HepG2 (cell line): Measurements from ENCODE around the gene SPON2. TPM values are rescaled to one million over a fixed set of nuclear protein-coding genes. Genes with fewer than 3 reads are reported as not detected.
A peak's percentile ranks its signal among the peaks of the same experiment; 100 is the strongest.

Experiments used
- CHCHD3 ChIP-seq: sonication (generic); formaldehyde crosslinking; IDR thresholded peaks from 2 replicates; pipeline ENCODE4 v1.8.0; 2022; ENCODE audit warnings: mild to moderate bottlenecking, missing genetic modification reagents, moderate library complexity
- KAT7 ChIP-seq: IDR thresholded peaks from 2 replicates; pipeline ENCODE4 v1.6.1; 2018; ENCODE audit warnings: borderline replicate concordance, missing compliant biosample characterization
- NFIB ChIP-seq: sonication (generic); formaldehyde crosslinking; IDR thresholded peaks from 2 replicates; pipeline ENCODE4 v1.9.0; 2021; ENCODE audit warnings: missing genetic modification reagents, mild to moderate bottlenecking, borderline replicate concordance
- NR2C2 ChIP-seq: sonication (generic); formaldehyde crosslinking; IDR thresholded peaks from 2 replicates; pipeline ENCODE4 v1.4.0; 2020; ENCODE audit warnings: missing genetic modification reagents, mild to moderate bottlenecking, moderate library complexity, borderline replicate concordance
- PCBP2 ChIP-seq: fragments of 200-400 bp; formaldehyde crosslinking; optimal IDR thresholded peaks from 2 replicates; pipeline ENCODE3; 2018; ENCODE audit warnings: low read length, low read depth; ENCODE audit not compliant: poor library complexity, severe bottlenecking
- PHF5A ChIP-seq: IDR thresholded peaks from one replicate; pipeline ENCODE4 v1.6.1; 2018; ENCODE audit warnings: low read depth, missing genetic modification reagents; ENCODE audit not compliant: unreplicated experiment
- RBM39 ChIP-seq: fragments of 200-400 bp; formaldehyde crosslinking; IDR thresholded peaks from one replicate; pipeline ENCODE4 v1.6.1; 2018; ENCODE audit warnings: antibody characterized with exemption, mild to moderate bottlenecking, low read depth, low read length; ENCODE audit not compliant: poor library complexity, severe bottlenecking
- RCOR2 ChIP-seq: IDR thresholded peaks from 2 replicates; pipeline ENCODE4 v1.6.1; 2016; ENCODE audit warnings: missing biosample characterization, missing genetic modification reagents
- SMARCE1 ChIP-seq: fragments of 450-650 bp; IDR thresholded peaks from 2 replicates; pipeline ENCODE4 v1.6.1; 2017; ENCODE audit warnings: borderline replicate concordance
- SNAPC5 ChIP-seq: sonication (generic); formaldehyde crosslinking; IDR thresholded peaks from 2 replicates; pipeline ENCODE4 v1.8.1; 2023; ENCODE audit warnings: mild to moderate bottlenecking, missing genetic modification reagents, borderline replicate concordance
- TBL1XR1 ChIP-seq: fragments of 150-350 bp; IDR thresholded peaks from 2 replicates; pipeline ENCODE4 v1.6.1; 2014; ENCODE audit warnings: borderline replicate concordance, low read length; ENCODE audit not compliant: partially characterized antibody
- U2AF1 ChIP-seq: fragments of 200-400 bp; formaldehyde crosslinking; optimal IDR thresholded peaks from 2 replicates; pipeline ENCODE3; 2017; ENCODE audit warnings: mild to moderate bottlenecking, low read depth, low read length
- YY1 ChIP-seq: IDR thresholded peaks from 2 replicates; pipeline ENCODE4 v1.6.1; 2011; ENCODE audit warnings: low read length, low read depth, moderate library complexity, mild to moderate bottlenecking; ENCODE audit not compliant: insufficient read depth, insufficient replicate concordance
- ZNF543 ChIP-seq: sonication (generic); formaldehyde crosslinking; IDR thresholded peaks from 2 replicates; pipeline ENCODE4 v1.4.0; 2020; ENCODE audit warnings: mild to moderate bottlenecking, missing genetic modification reagents
- ZSCAN20 ChIP-seq: sonication (generic); formaldehyde crosslinking; IDR thresholded peaks from 2 replicates; pipeline ENCODE4 v1.4.0; 2020; ENCODE audit warnings: missing genetic modification reagents, mild to moderate bottlenecking, borderline replicate concordance
- polyA plus RNA-seq, 8 experiments: library from polyadenylated mRNA; depleted of rRNA in 3 of 8; stranded (reverse) in 7 of 8; unstranded in 1 of 8; fragments of >200 nt; fragmentation: Illumina TruSeq in 4 of 8; extraction: Trizol in 4 of 8; gene quantifications; 2 replicates each; pipeline versions ENCODE4 v1.2.1 to v1.2.3, GENCODE V29; 2011 to 2016; ENCODE audit warnings: low read depth in 4 of 8, missing spikeins in 1 of 8, mixed read lengths in 1 of 8; ENCODE audit not compliant: insufficient read depth in 1 of 8
- total RNA-seq, 5 experiments: library from RNA; depleted of rRNA; stranded (reverse); fragments of >200 nt; fragmentation: Illumina TruSeq; extraction: Trizol; gene quantifications; 2 replicates each; pipeline ENCODE4 v1.2.3, GENCODE V29; 2016; ENCODE audit warnings: low read depth in 1 of 5
- TF ChIP-seq, protein P1 (sequence below): sonication (generic); formaldehyde crosslinking; IDR thresholded peaks from 2 replicates; pipeline ENCODE4 v1.8.0; 2022; ENCODE audit warnings: low read depth, missing genetic modification reagents
- TF ChIP-seq, protein P2 (sequence below), 2 experiments: sonication (generic) in 1 of 2; formaldehyde crosslinking in 1 of 2; IDR thresholded peaks; 2 replicates each; pipeline versions ENCODE4 v1.4.0 to v1.6.1; 2016 to 2020; ENCODE audit warnings: borderline replicate concordance in 1 of 2, low read depth in 1 of 2, mild to moderate bottlenecking in 1 of 2, missing genetic modification reagents in 1 of 2

Gene SPON2
- total and polyA plus RNA-seq, 2 of the 13 experiments (the other 11 are each of a cell fraction or from before 2014, with no cell fraction given) = 17.4 to 55.2 TPM

- TF ChIP-seq ZSCAN20 (CRISPR knock-in tag) (0 out of 2 replicates have a peak, but pooled peaks have one; percentile 19), KAT7 (CRISPR knock-in tag) (no peak), PCBP2 (peak; percentile 13), ZNF543 (CRISPR knock-in tag) (no peak), TBL1XR1 (no peak), NR2C2 (CRISPR knock-in tag) (no peak; the same call in 1 of the 2 replicates), NFIB (CRISPR knock-in tag) (no peak), CHCHD3 (0 out of 2 replicates have a peak, but pooled peaks have one; percentile 34), SNAPC5 (CRISPR knock-in tag) (no peak), U2AF1 (no peak), RBM39 (no peak), RCOR2 (CRISPR knock-in tag) (no peak), YY1 (no peak), SMARCE1 (no peak), PHF5A (CRISPR knock-in tag) (no peak)
- TF ChIP-seq, protein P1, sequence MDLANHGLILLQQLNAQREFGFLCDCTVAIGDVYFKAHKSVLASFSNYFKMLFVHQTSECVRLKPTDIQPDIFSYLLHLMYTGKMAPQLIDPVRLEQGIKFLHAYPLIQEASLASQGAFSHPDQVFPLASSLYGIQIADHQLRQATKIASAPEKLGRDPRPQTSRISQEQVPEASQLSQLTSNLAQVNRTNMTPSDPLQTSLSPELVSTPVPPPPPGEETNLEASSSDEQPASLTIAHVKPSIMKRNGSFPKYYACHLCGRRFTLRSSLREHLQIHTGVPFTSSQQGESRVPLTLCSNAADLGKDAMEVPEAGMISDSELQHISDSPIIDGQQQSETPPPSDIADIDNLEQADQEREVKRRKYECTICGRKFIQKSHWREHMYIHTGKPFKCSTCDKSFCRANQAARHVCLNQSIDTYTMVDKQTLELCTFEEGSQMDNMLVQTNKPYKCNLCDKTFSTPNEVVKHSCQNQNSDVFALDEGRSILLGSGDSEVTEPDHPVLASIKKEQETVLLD (CRISPR knock-in tag) = no peak
- TF ChIP-seq, protein P2, sequence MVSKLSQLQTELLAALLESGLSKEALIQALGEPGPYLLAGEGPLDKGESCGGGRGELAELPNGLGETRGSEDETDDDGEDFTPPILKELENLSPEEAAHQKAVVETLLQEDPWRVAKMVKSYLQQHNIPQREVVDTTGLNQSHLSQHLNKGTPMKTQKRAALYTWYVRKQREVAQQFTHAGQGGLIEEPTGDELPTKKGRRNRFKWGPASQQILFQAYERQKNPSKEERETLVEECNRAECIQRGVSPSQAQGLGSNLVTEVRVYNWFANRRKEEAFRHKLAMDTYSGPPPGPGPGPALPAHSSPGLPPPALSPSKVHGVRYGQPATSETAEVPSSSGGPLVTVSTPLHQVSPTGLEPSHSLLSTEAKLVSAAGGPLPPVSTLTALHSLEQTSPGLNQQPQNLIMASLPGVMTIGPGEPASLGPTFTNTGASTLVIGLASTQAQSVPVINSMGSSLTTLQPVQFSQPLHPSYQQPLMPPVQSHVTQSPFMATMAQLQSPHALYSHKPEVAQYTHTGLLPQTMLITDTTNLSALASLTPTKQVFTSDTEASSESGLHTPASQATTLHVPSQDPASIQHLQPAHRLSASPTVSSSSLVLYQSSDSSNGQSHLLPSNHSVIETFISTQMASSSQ (IDR thresholded peaks at IDR 0.05; ENCODE audit: low read depth) = peak; percentile 84
- TF ChIP-seq, protein P2 (CRISPR knock-in tag; IDR thresholded peaks at IDR 0.05; ENCODE audit: borderline replicate concordance) = peak; percentile 88; the same call in 1 of the 2 replicates
Measured at GRCh38 chr4:1172971-1173757, 781 bp upstream of the SPON2 start (continued).
